ENCODE results near the gene PADI1. TPM values are rescaled to one million over a fixed set of nuclear protein-coding genes. Genes with fewer than 3 reads are reported as not detected.
"Not testable (repeated sequence)": the region's sequence is repeated elsewhere in the genome, so short reads cannot be mapped to it uniquely, and the experiment has no call there.

Gene PADI1
- total and polyA plus RNA-seq, 10 donors, result 0.03 to 0.76 (median 0.31) TPM; not detected in 4

GRCh38 chr1:17236779-17237560 lies 32.0 kb downstream of the PADI1 start:
- Histone ChIP-seq H3K4me3 (no peak overlapping the region), H3K4me1 (peaks cover 0 to 16% (median 6%) of the 10 kb centered on the region in 6 donors), H3K9me3 (no peaks in the 10 kb centered on the region), H3K36me3 (no peaks in the 10 kb centered on the region), H3K27ac (no peak overlapping the region), H3K27me3 (replicated peaks in 1 of 7) (peaks cover 0 to 8% (median 0%) of the 10 kb centered on the region in 7 donors)
- DNase-seq, result peak; percentile 95
- 20 to 26% (median 23%) methylated on average over 17 to 18 of the region's 18 CpGs for WGBS, 5 donors
- intact Hi-C loops (cut with DNase I; ENCODE audit: low total_unique reads), result loop anchor here (2.0 kb wide), 1 partner anchor 112 kb away; no protein-coding TSS in a partner anchor
- no peak for TF ChIP-seq POLR2A (IDR thresholded peaks at IDR 0.05)
- peak; percentile 86 to 98 (median 93) for TF ChIP-seq CTCF (IDR thresholded peaks at IDR 0.05 in 8 of 11, conservative IDR thresholded peaks at IDR 0.05 in 3 of 11)
- peak in 1 of 3 donors; percentile 14 for TF ChIP-seq POLR2AphosphoS5 (IDR thresholded peaks at IDR 0.05)

GRCh38 chr1:17237561-17237903 lies 32.6 kb downstream of the PADI1 start:
- H3K27me3 ChIP-seq (replicated peaks in 1 of 7), result peaks cover 0 to 9% (median 0%) of the 10 kb centered on the region in 7 donors
- peaks cover 0 to 16% (median 6%) of the 10 kb centered on the region in 6 donors for H3K4me1 ChIP-seq
- H3K4me3 ChIP-seq, result no peak overlapping the region
- WGBS, 5 donors, result 77 to 86% (median 81%) methylated on average over 4 of the region's 4 CpGs
- no peak overlapping the region for H3K27ac ChIP-seq
- intact Hi-C loops (cut with DNase I; ENCODE audit: low total_unique reads), result loop anchor here (2.0 kb wide), 1 partner anchor 113 kb away; no protein-coding TSS in a partner anchor
- no peaks in the 10 kb centered on the region for H3K9me3 ChIP-seq
- TF ChIP-seq POLR2A (IDR thresholded peaks at IDR 0.05), result no peak
- no peak for TF ChIP-seq CTCF (IDR thresholded peaks at IDR 0.05 in 8 of 11, conservative IDR thresholded peaks at IDR 0.05 in 3 of 11)
- TF ChIP-seq POLR2AphosphoS5 (IDR thresholded peaks at IDR 0.05), result no peak
- no peak for DNase-seq
- no peaks in the 10 kb centered on the region for H3K36me3 ChIP-seq

DNA sequence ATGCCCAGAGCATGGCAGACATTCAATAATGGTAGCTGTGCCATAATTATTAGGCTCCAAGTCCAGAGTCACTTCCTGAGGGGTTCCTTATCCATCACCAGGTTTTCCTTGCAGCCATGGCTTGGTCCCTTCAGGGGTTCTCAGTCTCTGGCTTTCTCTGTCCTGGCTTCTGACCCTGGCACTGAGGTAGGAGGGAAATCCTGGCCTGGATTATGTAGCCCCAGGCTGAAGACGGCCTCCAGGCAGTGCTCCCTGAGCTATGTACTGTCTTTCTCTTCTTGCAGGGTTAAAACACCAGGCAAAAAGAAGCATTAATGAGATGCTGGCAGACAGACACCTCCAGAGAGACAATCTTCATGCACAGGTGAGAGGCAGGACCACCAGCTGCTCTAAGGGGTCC lies 34.5 kb downstream of the PADI1 start:
- 37 to 67% (median 52%) methylated on average over 1 of the region's 1 CpG for WGBS, 5 donors
- no peaks in the 10 kb centered on the region for H3K36me3 ChIP-seq
- H3K4me1 ChIP-seq, result peaks cover 0 to 13% (median 6%) of the 10 kb centered on the region in 6 donors
- H3K4me3 ChIP-seq, result no peak overlapping the region
- DNase-seq, result no peak
- TF ChIP-seq CTCF (IDR thresholded peaks at IDR 0.05 in 8 of 11, conservative IDR thresholded peaks at IDR 0.05 in 3 of 11) (no peak), POLR2A (IDR thresholded peaks at IDR 0.05) (no peak), POLR2AphosphoS5 (IDR thresholded peaks at IDR 0.05) (no peak)
- H3K27me3 ChIP-seq (replicated peaks in 1 of 7), result peaks cover 0 to 9% (median 0%) of the 10 kb centered on the region in 7 donors
- H3K27ac ChIP-seq, result no peak overlapping the region
- intact Hi-C loops (cut with DNase I; ENCODE audit: low total_unique reads), result no loop called here
- no peaks in the 10 kb centered on the region for H3K9me3 ChIP-seq

DNA sequence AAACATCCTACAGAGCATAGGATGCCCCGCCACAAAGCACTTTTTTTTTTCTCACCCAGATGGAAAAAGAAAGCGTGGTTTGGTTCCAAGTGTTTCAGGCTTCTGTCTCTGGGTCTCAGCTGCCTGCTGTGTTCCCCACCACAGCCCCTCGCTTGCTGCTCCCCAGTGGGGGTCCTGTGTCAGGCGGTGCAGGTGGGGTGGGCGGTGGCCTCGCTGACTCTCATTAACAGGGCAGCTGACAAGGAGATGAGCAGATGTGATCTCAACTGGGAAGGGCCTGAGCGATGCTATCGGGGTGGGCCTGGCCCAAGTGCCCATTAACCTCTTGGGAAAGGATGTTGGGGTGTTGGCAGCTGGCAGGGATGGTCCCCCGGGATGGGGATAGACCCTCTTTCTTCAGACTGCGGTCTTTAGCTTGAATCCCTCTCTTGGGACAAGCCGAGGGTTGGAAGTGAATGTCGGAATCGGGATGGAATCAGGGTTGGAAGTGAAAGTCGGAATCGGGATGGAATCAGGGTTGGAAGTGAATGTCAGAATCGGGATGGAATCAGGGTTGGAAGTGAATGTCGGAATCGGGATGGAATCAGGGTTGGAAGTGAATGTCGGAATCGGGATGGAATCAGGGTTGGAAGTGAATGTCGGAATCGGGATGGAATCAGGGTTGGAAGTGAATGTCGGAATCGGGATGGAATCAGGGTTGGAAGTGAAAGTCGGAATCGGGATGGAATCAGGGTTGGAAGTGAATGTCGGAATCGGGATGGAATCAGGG lies 36.3 kb downstream of the PADI1 start:
- H3K27ac ChIP-seq; intact Hi-C loops (cut with DNase I; ENCODE audit: low total_unique reads); H3K4me3 ChIP-seq; DNase-seq; H3K36me3 ChIP-seq; H3K9me3 ChIP-seq: not testable (repeated sequence)
- H3K27me3 ChIP-seq (replicated peaks in 1 of 7), result peaks cover 0 to 12% (median 0%) of the 10 kb centered on the region in 7 donors
- WGBS, 5 donors, result 58 to 84% (median 72%) methylated on average over 26 to 28 of the region's 28 CpGs
- peaks cover 0 to 13% (median 5%) of the 10 kb centered on the region in 6 donors for H3K4me1 ChIP-seq

DNA sequence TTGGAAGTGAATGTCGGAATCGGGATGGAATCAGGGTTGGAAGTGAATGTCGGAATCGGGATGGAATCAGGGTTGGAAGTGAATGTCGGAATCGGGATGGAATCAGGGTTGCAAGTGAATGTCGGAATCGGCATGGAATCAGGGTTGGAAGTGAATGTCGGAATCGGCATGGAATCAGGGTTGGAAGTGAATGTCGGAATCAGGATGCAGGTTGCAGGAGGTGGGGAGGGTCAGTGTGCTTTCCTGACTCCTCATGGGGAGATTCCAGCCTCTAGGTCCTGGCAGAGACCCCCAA lies 36.8 kb downstream of the PADI1 start:
- H3K27ac ChIP-seq; H3K9me3 ChIP-seq; H3K36me3 ChIP-seq; DNase-seq; intact Hi-C loops (cut with DNase I; ENCODE audit: low total_unique reads); H3K4me3 ChIP-seq: not testable (repeated sequence)
- 72 to 92% (median 87%) methylated on average over 9 to 11 of the region's 11 CpGs for WGBS, 5 donors
- H3K4me1 ChIP-seq, result peaks cover 0 to 11% (median 4%) of the 10 kb centered on the region in 6 donors
- peaks cover 0 to 11% (median 0%) of the 10 kb centered on the region in 7 donors for H3K27me3 ChIP-seq (replicated peaks in 1 of 7)

Measured in spleen (tissue), 11 donors.